Neuronal stem cell (in vitro differentiated cells): ENCODE data around the gene CMIP.
A peak's percentile ranks its signal among the peaks of the same experiment; 100 is the strongest.

Source experiments
- DNase-seq: peaks from one replicate; pipeline ENCODE4 v3.0.0-alpha.2; 2013; ENCODE audit warnings: low spot score
- H2AFZ ChIP-seq: one replicate; pipeline ENCODE4 v1.6.1; 2013; ENCODE audit warnings: mild to moderate bottlenecking, low read length, inconsistent platforms
- H2AK5ac ChIP-seq: 2 replicates; pipeline ENCODE4 v1.6.1; 2013; ENCODE audit warnings: low read depth, mild to moderate bottlenecking, inconsistent platforms, low read length, moderate library complexity, mixed read lengths
- H2BK120ac ChIP-seq: 2 replicates; pipeline ENCODE4 v1.6.1; 2013; ENCODE audit warnings: low read depth, mild to moderate bottlenecking, inconsistent platforms, low read length, moderate library complexity, mixed read lengths
- H2BK12ac ChIP-seq: one replicate; pipeline ENCODE4 v1.6.1; 2013; ENCODE audit warnings: low read length, inconsistent platforms
- H2BK15ac ChIP-seq: 2 replicates; pipeline ENCODE4 v1.6.1; 2013; ENCODE audit warnings: mild to moderate bottlenecking, low read length, inconsistent platforms, mixed read lengths
- H2BK5ac ChIP-seq: one replicate; pipeline ENCODE4 v1.6.1; 2013; ENCODE audit warnings: inconsistent platforms, mild to moderate bottlenecking, low read length, moderate library complexity
- H3K14ac ChIP-seq: one replicate; pipeline ENCODE4 v1.6.1; 2013; ENCODE audit warnings: low read length, inconsistent platforms
- H3K18ac ChIP-seq: 2 replicates; pipeline ENCODE4 v1.6.1; 2013; ENCODE audit warnings: low read length, inconsistent platforms
- H3K23ac ChIP-seq: 2 replicates; pipeline ENCODE4 v1.6.1; 2013; ENCODE audit warnings: low read depth, mild to moderate bottlenecking, mixed read lengths, low read length, inconsistent platforms; ENCODE audit not compliant: poor library complexity
- H3K27ac ChIP-seq: replicated peaks from 3 replicates; pipeline ENCODE4 v1.5.1; 2013; ENCODE audit warnings: low read length, inconsistent platforms
- H3K27me3 ChIP-seq, 3 experiments: 2 replicates each; pipeline ENCODE4 v1.6.1; 2013; ENCODE audit warnings: low read length in 3 of 3, mild to moderate bottlenecking in 2 of 3, inconsistent platforms in 1 of 3, low read depth in 1 of 3, mixed read lengths in 1 of 3, moderate library complexity in 1 of 3; ENCODE audit not compliant: control insufficient read depth in 3 of 3, insufficient read depth in 3 of 3
- H3K36me3 ChIP-seq, 2 donors: replicated peaks in 1 of 2; 2 replicates each; pipeline ENCODE4 v1.6.1; 2013; ENCODE audit warnings: low read length in 2 of 2; ENCODE audit not compliant: control insufficient read depth in 2 of 2, insufficient read depth in 2 of 2
- H3K4ac ChIP-seq: 2 replicates; pipeline ENCODE4 v1.6.1; 2013; ENCODE audit warnings: inconsistent platforms, mild to moderate bottlenecking, low read length, moderate library complexity
- H3K4me1 ChIP-seq, 2 donors: 1 replicate in 1 of 2; 2 replicates in 1 of 2; pipeline ENCODE4 v1.6.1; 2013; ENCODE audit warnings: low read length in 2 of 2, low read depth in 1 of 2; ENCODE audit not compliant: control insufficient read depth in 2 of 2, insufficient read depth in 1 of 2
- H3K4me2 ChIP-seq: one replicate; pipeline ENCODE4 v1.6.1; 2013; ENCODE audit warnings: mild to moderate bottlenecking, low read length, inconsistent platforms; ENCODE audit not compliant: insufficient read depth, poor library complexity, severe bottlenecking
- H3K4me3 ChIP-seq, 2 donors: 2 replicates each; pipeline ENCODE4 v1.5.1; 2013; ENCODE audit warnings: low read length in 2 of 2, mild to moderate bottlenecking in 2 of 2, inconsistent platforms in 1 of 2, moderate library complexity in 1 of 2
- H3K79me1 ChIP-seq: one replicate; pipeline ENCODE4 v1.6.1; 2013; ENCODE audit warnings: low read depth, mild to moderate bottlenecking, inconsistent platforms, low read length, moderate library complexity
- H3K9ac ChIP-seq: one replicate; pipeline ENCODE4 v1.6.1; 2013; ENCODE audit warnings: mild to moderate bottlenecking, low read depth, low read length, inconsistent platforms; ENCODE audit not compliant: poor library complexity
- H3K9me3 ChIP-seq, 2 donors: replicated peaks in 1 of 2; 2 replicates each; pipeline versions ENCODE3 to v1.6.1; 2013; ENCODE audit warnings: low read length in 2 of 2, mild to moderate bottlenecking in 2 of 2, inconsistent platforms in 1 of 2, low read depth in 1 of 2, mixed read lengths in 1 of 2, moderate library complexity in 1 of 2; ENCODE audit not compliant: control insufficient read depth in 2 of 2, insufficient read depth in 1 of 2
- H4K8ac ChIP-seq: one replicate; pipeline ENCODE4 v1.6.1; 2013; ENCODE audit warnings: low read depth, mild to moderate bottlenecking, inconsistent platforms, low read length, moderate library complexity
- H4K91ac ChIP-seq: one replicate; pipeline ENCODE4 v1.6.1; 2013; ENCODE audit warnings: low read length, low read depth, mild to moderate bottlenecking, inconsistent platforms; ENCODE audit not compliant: poor library complexity
- WGBS, 2 donors: extraction: QIAGEN DNeasy Blood & Tissue Kit; methylation state at CpG; one replicate each; pipeline ENCODE4 v1.1.7; 2013; ENCODE audit warnings: missing lambda C conversion rate in 2 of 2, mixed read lengths in 1 of 2; ENCODE audit not compliant: insufficient read length in 2 of 2, insufficient replicate concordance in 1 of 2; ENCODE audit errors: extremely low coverage in 2 of 2; 5-methylcytosine and 5-hydroxymethylcytosine counted together

CMIP gene

GRCh38 chr16:81494888-81495287 lies 50.3 kb downstream of the CMIP start:
- no peaks in the 10 kb centered on the region for H3K27me3 ChIP-seq
- peaks cover 18 to 27% of the 10 kb centered on the region in 2 donors for H3K4me1 ChIP-seq
- no peak overlapping the region for H2BK120ac ChIP-seq
- no peak overlapping the region for H2AK5ac ChIP-seq
- no peak overlapping the region for H2AFZ ChIP-seq
- peaks cover 0 to 4% of the 10 kb centered on the region in 2 donors for H3K36me3 ChIP-seq
- H3K79me1 ChIP-seq: peaks cover 16% of the 10 kb centered on the region
- H4K91ac ChIP-seq: no peak overlapping the region
- H3K14ac ChIP-seq: no peak overlapping the region
- H4K8ac ChIP-seq: peak overlapping the region; percentile 6
- H2BK12ac ChIP-seq: no peak overlapping the region
- no peak overlapping the region for H3K9ac ChIP-seq
- no peak overlapping the region for H2BK5ac ChIP-seq
- WGBS, 2 donors: no CpG with 5 or more reads among the region's 4 CpGs
- H3K23ac ChIP-seq: no peak overlapping the region
- no peak overlapping the region for H3K4me2 ChIP-seq
- no peak overlapping the region for H2BK15ac ChIP-seq
- H3K4me3 ChIP-seq: no peak overlapping the region
- no peak overlapping the region for H3K4ac ChIP-seq
- no peak overlapping the region for H3K18ac ChIP-seq
- H3K27ac ChIP-seq: no peak overlapping the region
- H3K9me3 ChIP-seq: peaks cover 0 to 2% of the 10 kb centered on the region in 2 donors
- DNase-seq: no peak

GRCh38 chr16:81495321-81496234 lies 51.0 kb downstream of the CMIP start:
- Histone ChIP-seq H2BK12ac (no peak overlapping the region), H3K27me3 (no peaks in the 10 kb centered on the region), H3K27ac (no peak overlapping the region)

GRCh38 chr16:81496321-81496720 lies 51.7 kb downstream of the CMIP start:
- Histone ChIP-seq H3K18ac (no peak overlapping the region), H3K36me3 (peaks cover 0 to 4% of the 10 kb centered on the region in 2 donors), H2BK5ac (peak overlapping the region; percentile 17), H2BK120ac (no peak overlapping the region), H3K9me3 (peaks cover 0 to 2% of the 10 kb centered on the region in 2 donors), H2AK5ac (no peak overlapping the region), H3K4me2 (no peak overlapping the region), H4K8ac (no peak overlapping the region), H3K79me1 (peaks cover 11% of the 10 kb centered on the region), H3K27ac (no peak overlapping the region), H3K23ac (no peak overlapping the region), H3K27me3 (no peaks in the 10 kb centered on the region), H2AFZ (no peak overlapping the region), H4K91ac (no peak overlapping the region), H3K4ac (no peak overlapping the region), H2BK12ac (no peak overlapping the region), H3K4me1 (peaks cover 18 to 26% of the 10 kb centered on the region in 2 donors), H3K4me3 (no peak overlapping the region), H2BK15ac (no peak overlapping the region), H3K9ac (no peak overlapping the region), H3K14ac (no peak overlapping the region)
- WGBS, 2 donors: no CpG with 5 or more reads among the region's 7 CpGs
- no peak for DNase-seq

More at GRCh38 chr16:81495321-81496234, 51.0 kb downstream of the CMIP start:
- Histone ChIP-seq H3K14ac (no peak overlapping the region), H3K9me3 (peaks cover 0 to 2% of the 10 kb centered on the region in 2 donors), H2BK120ac (no peak overlapping the region), H3K18ac (no peak overlapping the region), H3K23ac (no peak overlapping the region), H3K9ac (no peak overlapping the region), H3K4me2 (no peak overlapping the region), H2AK5ac (no peak overlapping the region), H2AFZ (no peak overlapping the region), H3K4ac (no peak overlapping the region), H3K36me3 (peaks cover 0 to 4% of the 10 kb centered on the region in 2 donors), H3K4me1 (peaks cover 18 to 26% of the 10 kb centered on the region in 2 donors), H4K8ac (peak overlapping the region; percentile 6), H2BK15ac (no peak overlapping the region), H3K4me3 (no peak overlapping the region), H4K91ac (no peak overlapping the region), H2BK5ac (no peak overlapping the region), H3K79me1 (peaks cover 16% of the 10 kb centered on the region)
- no CpG with 5 or more reads among the region's 17 CpGs for WGBS, 2 donors
- no peak for DNase-seq

- Histone ChIP-seq H3K23ac (no peak overlapping the region), H3K18ac (peak overlapping the region; percentile 58), H3K4me1 (peaks cover 17 to 25% of the 10 kb centered on the region in 2 donors), H3K79me1 (peaks cover 11% of the 10 kb centered on the region), H3K27me3 (no peaks in the 10 kb centered on the region), H2BK5ac (peak overlapping the region; percentile 17), H3K9me3 (peaks cover 0 to 2% of the 10 kb centered on the region in 2 donors), H4K91ac (no peak overlapping the region), H3K4me3 (no peak overlapping the region), H3K27ac (no peak overlapping the region), H3K9ac (no peak overlapping the region), H3K4me2 (no peak overlapping the region), H2BK120ac (no peak overlapping the region), H3K4ac (no peak overlapping the region), H2BK12ac (no peak overlapping the region), H2AFZ (no peak overlapping the region), H2BK15ac (no peak overlapping the region), H4K8ac (no peak overlapping the region), H3K36me3 (peaks cover 0 to 4% of the 10 kb centered on the region in 2 donors), H2AK5ac (no peak overlapping the region), H3K14ac (peak overlapping the region; percentile 76)
- no CpG with 5 or more reads among the region's 6 CpGs for WGBS, 2 donors
- DNase-seq: no peak
Measured at GRCh38 chr16:81496742-81497141, 52.1 kb downstream of the CMIP start.
